ENCODE data around the gene MXD3.

GRCh38 chr5:177336112-177336511 is 24.4 kb upstream of the MXD3 start:
- TF ChIP-seq CTCF (IDR thresholded peaks at IDR 0.05) (no peak), POLR2A (IDR thresholded peaks at IDR 0.05) (no peak)

Measured in adrenal gland (tissue), 5 donors.